K562 (cell line): Measurements from ENCODE around the gene RMND5B. TPM values are rescaled to one million over a fixed set of nuclear protein-coding genes. Genes with fewer than 3 reads are reported as not detected.

Experiments used
- ATAC-seq: fragments of 200-7000 bp; cut with Tn5 transposase; 3 replicates; pipeline ENCODE4 v1.9.1; 2020; ENCODE audit warnings: moderate library complexity
- BruUV-seq: library from RNA; stranded (reverse); fragments of 400-500 nt; replicated peaks from 2 replicates; lab custom pipeline; 2021; lab: Mats Ljungman, UMichigan
- CTCF ChIA-PET: fragments of 300-600 bp; formaldehyde crosslinking; extraction: SDS; loops from one replicate; lab custom pipeline; 2021; ENCODE audit warnings: low intra/inter-chr PET ratio; lab: Yijun Ruan, JAX
- POLR2A ChIA-PET: fragments of 300-600, 350-650 bp; sonication (Branson Sonifier 250); formaldehyde crosslinking; extraction: SDS; loops from one replicate; lab custom pipeline; 2021; ENCODE audit warnings: antibody characterized with exemption, inconsistent platforms; lab: Yijun Ruan, JAX
- DNase-seq, 4 experiments: peaks; one replicate each; pipeline versions ENCODE4 v3.0.0 to v3.0.0-alpha.2; 2011 to 2018; ENCODE audit warnings: low spot score in 3 of 4, mixed read lengths in 3 of 4; ENCODE audit errors: extremely low read depth in 1 of 4
- FAIRE-seq: peaks from 2 replicates; lab custom pipeline; 2011; peaks lifted over from hg19 to GRCh38; lab: Jason Lieb, UNC
- H2AFZ ChIP-seq: 2 replicates; pipeline ENCODE4 v1.6.0; 2011; ENCODE audit warnings: low read depth, low read length, control low read depth, inconsistent platforms
- H3K27ac ChIP-seq: fragments of 200-600 bp; 3 replicates; pipeline ENCODE4 v1.8.0; 2011; ENCODE audit warnings: low read depth, mild to moderate bottlenecking, control low read depth, inconsistent platforms, low read length, moderate library complexity, mixed read lengths; ENCODE audit errors: extremely low read depth
- H3K27me3 ChIP-seq, 2 experiments: fragments of 300-600 bp in 1 of 2; 2 replicates in 1 of 2; 3 replicates in 1 of 2; pipeline versions ENCODE4 v1.6.0 to v1.8.0; 2011; ENCODE audit warnings: inconsistent platforms in 2 of 2, low read length in 2 of 2, mild to moderate bottlenecking in 1 of 2, mixed read lengths in 1 of 2, moderate library complexity in 1 of 2; ENCODE audit not compliant: control insufficient read depth in 2 of 2, insufficient read depth in 2 of 2
- H3K36me3 ChIP-seq: fragments of 300-600 bp; 3 replicates; pipeline ENCODE4 v1.8.0; 2011; ENCODE audit warnings: mild to moderate bottlenecking, low read length, inconsistent platforms; ENCODE audit not compliant: control insufficient read depth, insufficient read depth
- H3K4me1 ChIP-seq, 2 experiments: fragments of 200-600 bp in 1 of 2; replicated peaks in 1 of 2; 2 replicates in 1 of 2; 3 replicates in 1 of 2; pipeline versions ENCODE4 v1.5.1 to v1.8.0; 2011; ENCODE audit warnings: inconsistent platforms in 2 of 2, low read length in 2 of 2, mild to moderate bottlenecking in 1 of 2, mixed read lengths in 1 of 2, moderate library complexity in 1 of 2; ENCODE audit not compliant: control insufficient read depth in 2 of 2, insufficient read depth in 2 of 2
- H3K4me2 ChIP-seq: 2 replicates; pipeline ENCODE4 v1.6.1; 2011; ENCODE audit warnings: low read length, control low read depth, inconsistent platforms, mixed read lengths; ENCODE audit not compliant: insufficient read depth
- H3K4me3 ChIP-seq: fragments of 200-600 bp; sonication (generic), shearing (Covaris generic); 2 replicates; pipeline ENCODE4 v1.5.1; 2016; ENCODE audit warnings: control low read depth, inconsistent platforms
- H3K79me2 ChIP-seq: fragments of 200-600 bp; 3 replicates; pipeline ENCODE4 v1.8.0; 2011; ENCODE audit warnings: low read length, inconsistent platforms; ENCODE audit not compliant: control insufficient read depth, insufficient read depth
- H3K9ac ChIP-seq, 2 experiments: 2 replicates each; pipeline versions ENCODE4 v1.6.0 to v1.6.1; 2011; ENCODE audit warnings: low read depth in 2 of 2, low read length in 2 of 2, control low read depth in 1 of 2, inconsistent platforms in 1 of 2, mild to moderate bottlenecking in 1 of 2, mixed read lengths in 1 of 2; ENCODE audit not compliant: insufficient read depth in 1 of 2
- H3K9me1 ChIP-seq: one replicate; pipeline ENCODE4 v1.6.0; 2011; ENCODE audit warnings: inconsistent platforms, mild to moderate bottlenecking, low read length, moderate library complexity; ENCODE audit not compliant: control insufficient read depth, insufficient read depth
- H3K9me3 ChIP-seq: replicated peaks from 2 replicates; pipeline ENCODE4 v1.5.1; 2011; ENCODE audit warnings: low read depth, low read length, inconsistent platforms; ENCODE audit not compliant: control insufficient read depth, insufficient read depth
- H4K20me1 ChIP-seq: replicated peaks from 2 replicates; pipeline ENCODE4 v1.6.1; 2011; ENCODE audit warnings: low read length, inconsistent platforms, mixed read lengths; ENCODE audit not compliant: control insufficient read depth, insufficient read depth
- BRD4 ChIP-seq: fragments of 200-600 bp; sonication (generic); IDR thresholded peaks from 2 replicates; pipeline ENCODE4 v1.6.1; 2017; ENCODE audit warnings: inconsistent platforms
- CBX8 ChIP-seq: fragments of 200-600 bp; sonication (generic); IDR thresholded peaks from 2 replicates; pipeline ENCODE4 v1.6.1; 2012; ENCODE audit warnings: borderline replicate concordance, mixed run types, low read depth, mild to moderate bottlenecking, moderate library complexity, mixed read lengths, low read length, control low read depth, inconsistent platforms; ENCODE audit not compliant: poor library complexity, severe bottlenecking; ENCODE audit errors: extremely low read depth
- FOXK1 ChIP-seq: sonication (generic); formaldehyde crosslinking; IDR thresholded peaks from 2 replicates; pipeline ENCODE4 v1.8.0; 2022; ENCODE audit warnings: missing genetic modification reagents, mild to moderate bottlenecking, borderline replicate concordance
- HIVEP1 ChIP-seq: fragments of 250-450 bp; sonication (Bioruptor Pico); IDR thresholded peaks from 2 replicates; pipeline ENCODE4 v1.4.0; 2020; ENCODE audit warnings: mild to moderate bottlenecking
- KAT2B ChIP-seq: IDR thresholded peaks from one replicate; pipeline ENCODE4 v1.6.1; 2012; ENCODE audit warnings: low read depth, mild to moderate bottlenecking, control low read depth, inconsistent platforms, low read length, moderate library complexity
- KLF6 ChIP-seq: fragments of 250-450 bp; sonication (Bioruptor Pico); IDR thresholded peaks from 2 replicates; pipeline ENCODE4 v1.4.0; 2020; ENCODE audit warnings: mild to moderate bottlenecking, moderate library complexity, borderline replicate concordance
- MEF2A ChIP-seq: IDR thresholded peaks from 2 replicates; pipeline ENCODE4 v1.6.1; 2011; ENCODE audit warnings: low read depth, mild to moderate bottlenecking, low read length, moderate library complexity; ENCODE audit not compliant: control insufficient read depth
- NUFIP1 ChIP-seq: fragments of 450-650 bp; IDR thresholded peaks from 2 replicates; pipeline ENCODE4 v1.6.1; 2018; ENCODE audit not compliant: partially characterized antibody
- SMAD3 ChIP-seq: fragments of 450-650 bp; formaldehyde crosslinking; conservative IDR thresholded peaks from 2 replicates; pipeline ENCODE4 v1.4.0; 2020; ENCODE audit warnings: mild to moderate bottlenecking
- TEAD1 ChIP-seq, 2 experiments: fragments of 450-650 bp in 1 of 2; sonication (generic) in 1 of 2; formaldehyde crosslinking; IDR thresholded peaks; 2 replicates each; pipeline versions ENCODE4 v1.4.0 to v1.8.0; 2020 to 2022; ENCODE audit warnings: mild to moderate bottlenecking in 2 of 2, missing genetic modification reagents in 1 of 2
- TOE1 ChIP-seq, 2 experiments: fragments of 450-650 bp in 1 of 2; sonication (generic) in 1 of 2; formaldehyde crosslinking in 1 of 2; IDR thresholded peaks; 2 replicates each; pipeline versions ENCODE4 v1.7.1 to v1.8.0; 2016 to 2022; ENCODE audit warnings: borderline replicate concordance in 2 of 2, mild to moderate bottlenecking in 2 of 2, antibody characterized with exemption in 1 of 2, inconsistent platforms in 1 of 2, low read depth in 1 of 2, missing genetic modification reagents in 1 of 2, moderate library complexity in 1 of 2
- ZNF134 ChIP-seq: fragments of 250-450 bp; sonication (Bioruptor Pico); conservative IDR thresholded peaks from 2 replicates; pipeline ENCODE4 v1.4.0; 2020
- ZNF384 ChIP-seq: IDR thresholded peaks from 2 replicates; pipeline ENCODE4 v1.6.1; 2012; ENCODE audit warnings: low read depth, low read length, improper control_type of control experiment
- ZNF445 ChIP-seq: fragments of 250-450 bp; sonication (Bioruptor Pico); IDR thresholded peaks from 2 replicates; pipeline ENCODE4 v1.4.0; 2020; ENCODE audit warnings: low read depth, mild to moderate bottlenecking, moderate library complexity
- WGBS: fragments of 100-300 bp; shearing (Covaris generic); methylation state at CpG from one replicate; pipeline ENCODE4 v1.1.6; 2016; ENCODE audit warnings: low coverage, mixed read lengths; ENCODE audit not compliant: insufficient coverage; ENCODE audit errors: missing lambda C conversion rate; 5-methylcytosine and 5-hydroxymethylcytosine counted together
- in situ Hi-C: fragments of 300-500 bp; cut with MboI; formaldehyde crosslinking; loops from 4 replicates; pipeline ENCODE4 v1.15.0; 2018; ENCODE audit warnings: inconsistent platforms, mixed read lengths
- intact Hi-C: fragments of 100-400 bp; cut with micrococcal nuclease; formaldehyde crosslinking; loops from 2 replicates; pipeline ENCODE4 v1.14.2; 2022
- polyA plus RNA-seq, 8 experiments: library from polyadenylated mRNA; depleted of rRNA in 4 of 8; stranded (reverse) in 5 of 8; unstranded in 3 of 8; fragments of >200 nt; fragmentation: Nextera tagmentation in 2 of 8; fragmentation: Illumina TruSeq in 1 of 8; extraction: Ambion mirVana in 2 of 8; extraction: Trizol in 1 of 8; gene quantifications; 2 replicates each; pipeline versions ENCODE4 v1.2.1 to v1.2.3, GENCODE V29; 2011 to 2014; ENCODE audit warnings: inconsistent platforms in 1 of 8, missing spikeins in 1 of 8
- total RNA-seq, 7 experiments: library from RNA; depleted of rRNA in 6 of 7; stranded (reverse); fragments of >200 nt in 6 of 7; fragmentation: Illumina TruSeq in 2 of 7; extraction: Trizol in 2 of 7; gene quantifications; 2 replicates each; pipeline versions ENCODE4 v1.2.1 to v1.2.3, GENCODE V29; 2011 to 2021; ENCODE audit warnings: low replicate concordance in 1 of 7
- TF ChIP-seq, protein P1 (sequence below): fragments of 250-450 bp; sonication (Bioruptor Pico); IDR thresholded peaks from 2 replicates; pipeline ENCODE4 v1.8.0; 2022; ENCODE audit warnings: moderate library complexity, mild to moderate bottlenecking, inconsistent platforms
- TF ChIP-seq, protein P2 (sequence below): fragments of 450-650 bp; IDR thresholded peaks from 2 replicates; pipeline ENCODE4 v1.6.1; 2017; ENCODE audit warnings: antibody characterized with exemption
- TF ChIP-seq, protein P3 (sequence below): IDR thresholded peaks from 2 replicates; pipeline ENCODE4 v1.6.1; 2011; ENCODE audit warnings: borderline replicate concordance, low read depth, mild to moderate bottlenecking, moderate library complexity, low read length; ENCODE audit not compliant: insufficient read depth, poor library complexity, severe bottlenecking

RMND5B gene
- total and polyA plus RNA-seq, 9 of the 15 experiments (the other 6 are each of a cell fraction or from before 2014, with no cell fraction given) = 2.6 to 57.0 (median 28.3) TPM

DNA sequence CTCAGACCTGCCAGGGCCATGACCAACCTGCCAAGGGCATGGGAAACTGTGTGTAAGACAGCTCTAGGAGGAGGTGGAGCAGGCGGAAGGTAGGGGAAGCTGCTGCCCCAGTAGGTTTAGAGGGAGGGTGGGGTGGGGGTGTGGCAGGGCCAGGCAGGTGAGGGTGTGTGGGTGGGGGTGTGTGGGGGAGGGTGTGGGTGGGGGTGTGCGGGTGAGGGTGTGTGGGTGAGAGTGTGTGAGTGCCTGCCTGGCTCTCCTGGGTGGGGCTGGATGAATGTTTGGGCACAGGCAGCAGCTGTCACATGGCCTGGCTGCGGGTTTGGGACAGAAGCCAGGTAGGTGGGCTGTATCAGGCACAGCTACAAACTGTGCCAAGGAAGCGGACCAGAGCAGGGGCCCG, 26.3 kb upstream of the RMND5B start:
- Histone ChIP-seq H2AFZ (no peak overlapping the region), H3K79me2 (no peaks in the 10 kb centered on the region), H3K36me3 (no peaks in the 10 kb centered on the region), H3K4me1 (peaks cover 0 to 6% of the 10 kb centered on the region in 2 experiments; a peak in 1 of 5 replicates), H3K9me3 (no peaks in the 10 kb centered on the region; the same call in 1 of the 2 replicates), H3K4me2 (no peak overlapping the region), H3K9ac (no peak overlapping the region), H3K4me3 (no peak overlapping the region), H4K20me1 (no peaks in the 10 kb centered on the region), H3K27ac (no peak overlapping the region), H3K9me1 (no peaks in the 10 kb centered on the region), H3K27me3 (no peaks in the 10 kb centered on the region)
- BruUV-seq = no TSS peak
- WGBS = 30% methylated on average over 3 of the region's 5 CpGs
- in situ Hi-C loops (no loop called here), intact Hi-C loops (no loop called here)
- TF ChIP-seq NUFIP1 = no peak
- TF ChIP-seq CBX8 = no peak
- no peak for TF ChIP-seq KLF6 (CRISPR knock-in tag)
- no peak for TF ChIP-seq SMAD3 (CRISPR knock-in tag)
- TF ChIP-seq MEF2A = no peak
- no peak for TF ChIP-seq KAT2B
- no peak for TF ChIP-seq TEAD1 (CRISPR knock-in tag; IDR thresholded peaks at IDR 0.05)
- TF ChIP-seq, protein P1, sequence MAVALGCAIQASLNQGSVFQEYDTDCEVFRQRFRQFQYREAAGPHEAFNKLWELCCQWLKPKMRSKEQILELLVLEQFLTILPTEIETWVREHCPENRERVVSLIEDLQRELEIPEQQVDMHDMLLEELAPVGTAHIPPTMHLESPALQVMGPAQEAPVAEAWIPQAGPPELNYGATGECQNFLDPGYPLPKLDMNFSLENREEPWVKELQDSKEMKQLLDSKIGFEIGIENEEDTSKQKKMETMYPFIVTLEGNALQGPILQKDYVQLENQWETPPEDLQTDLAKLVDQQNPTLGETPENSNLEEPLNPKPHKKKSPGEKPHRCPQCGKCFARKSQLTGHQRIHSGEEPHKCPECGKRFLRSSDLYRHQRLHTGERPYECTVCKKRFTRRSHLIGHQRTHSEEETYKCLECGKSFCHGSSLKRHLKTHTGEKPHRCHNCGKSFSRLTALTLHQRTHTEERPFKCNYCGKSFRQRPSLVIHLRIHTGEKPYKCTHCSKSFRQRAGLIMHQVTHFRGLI = no peak
- TF ChIP-seq ZNF134 (CRISPR knock-in tag) = no peak
- TF ChIP-seq FOXK1 (CRISPR knock-in tag) = no peak
- no peak for TF ChIP-seq ZNF445 (CRISPR knock-in tag)
- TF ChIP-seq, protein P2, sequence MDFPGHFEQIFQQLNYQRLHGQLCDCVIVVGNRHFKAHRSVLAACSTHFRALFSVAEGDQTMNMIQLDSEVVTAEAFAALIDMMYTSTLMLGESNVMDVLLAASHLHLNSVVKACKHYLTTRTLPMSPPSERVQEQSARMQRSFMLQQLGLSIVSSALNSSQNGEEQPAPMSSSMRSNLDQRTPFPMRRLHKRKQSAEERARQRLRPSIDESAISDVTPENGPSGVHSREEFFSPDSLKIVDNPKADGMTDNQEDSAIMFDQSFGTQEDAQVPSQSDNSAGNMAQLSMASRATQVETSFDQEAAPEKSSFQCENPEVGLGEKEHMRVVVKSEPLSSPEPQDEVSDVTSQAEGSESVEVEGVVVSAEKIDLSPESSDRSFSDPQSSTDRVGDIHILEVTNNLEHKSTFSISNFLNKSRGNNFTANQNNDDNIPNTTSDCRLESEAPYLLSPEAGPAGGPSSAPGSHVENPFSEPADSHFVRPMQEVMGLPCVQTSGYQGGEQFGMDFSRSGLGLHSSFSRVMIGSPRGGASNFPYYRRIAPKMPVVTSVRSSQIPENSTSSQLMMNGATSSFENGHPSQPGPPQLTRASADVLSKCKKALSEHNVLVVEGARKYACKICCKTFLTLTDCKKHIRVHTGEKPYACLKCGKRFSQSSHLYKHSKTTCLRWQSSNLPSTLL = no peak
- TF ChIP-seq BRD4 = no peak
- no peak for TF ChIP-seq HIVEP1 (CRISPR knock-in tag)
- TF ChIP-seq, protein P3, sequence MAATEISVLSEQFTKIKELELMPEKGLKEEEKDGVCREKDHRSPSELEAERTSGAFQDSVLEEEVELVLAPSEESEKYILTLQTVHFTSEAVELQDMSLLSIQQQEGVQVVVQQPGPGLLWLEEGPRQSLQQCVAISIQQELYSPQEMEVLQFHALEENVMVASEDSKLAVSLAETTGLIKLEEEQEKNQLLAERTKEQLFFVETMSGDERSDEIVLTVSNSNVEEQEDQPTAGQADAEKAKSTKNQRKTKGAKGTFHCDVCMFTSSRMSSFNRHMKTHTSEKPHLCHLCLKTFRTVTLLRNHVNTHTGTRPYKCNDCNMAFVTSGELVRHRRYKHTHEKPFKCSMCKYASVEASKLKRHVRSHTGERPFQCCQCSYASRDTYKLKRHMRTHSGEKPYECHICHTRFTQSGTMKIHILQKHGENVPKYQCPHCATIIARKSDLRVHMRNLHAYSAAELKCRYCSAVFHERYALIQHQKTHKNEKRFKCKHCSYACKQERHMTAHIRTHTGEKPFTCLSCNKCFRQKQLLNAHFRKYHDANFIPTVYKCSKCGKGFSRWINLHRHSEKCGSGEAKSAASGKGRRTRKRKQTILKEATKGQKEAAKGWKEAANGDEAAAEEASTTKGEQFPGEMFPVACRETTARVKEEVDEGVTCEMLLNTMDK = no peak
- TF ChIP-seq ZNF384 = no peak
- TF ChIP-seq TOE1 (IDR thresholded peaks at IDR 0.05; ENCODE audit: borderline replicate concordance) = no peak
- TF ChIP-seq TOE1 (CRISPR knock-in tag; IDR thresholded peaks at IDR 0.05; ENCODE audit: borderline replicate concordance, low read depth) = no peak
- FAIRE-seq (no peak), DNase-seq (no peak), ATAC-seq (no peak)
- ChIA-PET CTCF (no interaction called here), POLR2A (no interaction called here)
